GM23338 (cell line): ENCODE results near the gene DGKB. TPM values are rescaled to one million over a fixed set of nuclear protein-coding genes. Genes with fewer than 3 reads are reported as not detected.

Experiments used
- ATAC-seq: fragments of 200-7000 bp; cut with Tn5 transposase; 3 replicates; pipeline ENCODE4 v1.9.1; 2020
- DNase-seq: peaks from one replicate; pipeline ENCODE4 v3.0.0-alpha.2; 2015; ENCODE audit warnings: low spot score
- H2AFZ ChIP-seq: fragments of 200-600 bp; sonication (generic); 2 replicates; pipeline ENCODE4 v1.8.0; 2016; ENCODE audit warnings: antibody characterized with exemption, mild to moderate bottlenecking, moderate library complexity
- H3F3A ChIP-seq: fragments of 200-600 bp; sonication (generic); replicated peaks from 2 replicates; pipeline ENCODE4 v1.8.0; 2017; ENCODE audit warnings: antibody characterized with exemption, mixed run types, low read depth
- H3K27ac ChIP-seq: fragments of 200-600 bp; sonication (generic); 2 replicates; pipeline ENCODE4 v1.6.1; 2016; ENCODE audit warnings: low read depth
- H3K27me3 ChIP-seq: fragments of 200-600 bp; sonication (generic); 2 replicates; pipeline ENCODE4 v1.8.0; 2016; ENCODE audit warnings: mild to moderate bottlenecking, mixed run types, moderate library complexity; ENCODE audit not compliant: insufficient read depth
- H3K36me3 ChIP-seq: fragments of 200-600 bp; sonication (generic); 2 replicates; pipeline ENCODE4 v1.8.0; 2016; ENCODE audit warnings: mild to moderate bottlenecking; ENCODE audit not compliant: insufficient read depth
- H3K4me1 ChIP-seq: fragments of 200-600 bp; sonication (generic); 2 replicates; pipeline ENCODE4 v1.8.0; 2016; ENCODE audit warnings: mild to moderate bottlenecking, moderate library complexity; ENCODE audit not compliant: insufficient read depth
- H3K4me2 ChIP-seq: fragments of 200-600 bp; sonication (generic); 2 replicates; pipeline ENCODE4 v1.7.1; 2017; ENCODE audit warnings: mixed run types
- H3K4me3 ChIP-seq: fragments of 200-600 bp; sonication (generic); 2 replicates; pipeline ENCODE4 v1.6.1; 2016; ENCODE audit warnings: mixed run types
- H3K79me2 ChIP-seq: fragments of 200-600 bp; sonication (generic); replicated peaks from 2 replicates; pipeline ENCODE4 v1.8.0; 2017; ENCODE audit warnings: mild to moderate bottlenecking; ENCODE audit not compliant: insufficient read depth
- H3K9me2 ChIP-seq: fragments of 200-600 bp; sonication (generic); 2 replicates; pipeline ENCODE4 v1.8.0; 2017; ENCODE audit not compliant: insufficient read depth
- H4K20me1 ChIP-seq: fragments of 200-600 bp; sonication (generic); replicated peaks from 2 replicates; pipeline ENCODE4 v1.8.0; 2017; ENCODE audit warnings: mild to moderate bottlenecking; ENCODE audit not compliant: insufficient read depth
- H3K27ac Mint-ChIP-seq: 2 replicates; pipeline ENCODE4 v1.8.0; 2020; ENCODE audit warnings: inconsistent platforms, mild to moderate bottlenecking, moderate library complexity, mixed read lengths
- H3K27me3 Mint-ChIP-seq: 3 replicates; pipeline ENCODE4 v1.8.0; 2022; ENCODE audit warnings: low read depth, mild to moderate bottlenecking, moderate library complexity, mixed read lengths, inconsistent platforms; ENCODE audit not compliant: insufficient read depth, poor library complexity
- H3K36me3 Mint-ChIP-seq: 3 replicates; pipeline ENCODE4 v1.8.0; 2021; ENCODE audit warnings: low read depth, mild to moderate bottlenecking, inconsistent platforms, moderate library complexity, mixed read lengths
- H3K4me1 Mint-ChIP-seq: 3 replicates; pipeline ENCODE4 v1.8.0; 2020; ENCODE audit warnings: mild to moderate bottlenecking, inconsistent platforms, mixed read lengths
- H3K4me3 Mint-ChIP-seq: 3 replicates; pipeline ENCODE4 v1.8.0; 2021; ENCODE audit warnings: moderate library complexity, mild to moderate bottlenecking, inconsistent platforms, mixed read lengths
- H3K9me3 Mint-ChIP-seq: 3 replicates; pipeline ENCODE4 v1.8.0; 2020; ENCODE audit warnings: moderate library complexity, mild to moderate bottlenecking, inconsistent platforms, mixed read lengths
- CREB1 ChIP-seq: fragments of 250-450 bp; sonication (Bioruptor Pico); IDR thresholded peaks from 2 replicates; pipeline ENCODE4 v1.5.0; 2020; ENCODE audit warnings: low read depth, mild to moderate bottlenecking, moderate library complexity
- ETS1 ChIP-seq: IDR thresholded peaks from 2 replicates; pipeline ENCODE4 v1.6.1; 2016; ENCODE audit warnings: antibody characterized with exemption
- EZH2 ChIP-seq: fragments of 200-600 bp; sonication (generic); IDR thresholded peaks from one replicate; pipeline ENCODE4 v1.8.0; 2017; ENCODE audit warnings: antibody characterized with exemption, mild to moderate bottlenecking, low read depth; ENCODE audit not compliant: unreplicated experiment
- EZH2phosphoT487 ChIP-seq: fragments of 200-600 bp; sonication (generic); IDR thresholded peaks from one replicate; pipeline ENCODE4 v1.8.1; 2018; ENCODE audit warnings: antibody characterized with exemption; ENCODE audit not compliant: unreplicated experiment
- JUNB ChIP-seq: IDR thresholded peaks from one replicate; pipeline ENCODE4 v1.6.1; 2016; ENCODE audit warnings: antibody characterized with exemption; ENCODE audit not compliant: unreplicated experiment
- NANOG ChIP-seq: IDR thresholded peaks from 2 replicates; pipeline ENCODE4 v1.6.1; 2016; ENCODE audit warnings: antibody characterized with exemption, borderline replicate concordance
- POLR2AphosphoS5 ChIP-seq: IDR thresholded peaks from 2 replicates; pipeline ENCODE4 v1.6.1; 2016; ENCODE audit warnings: antibody characterized with exemption, low read depth
- REST ChIP-seq: IDR thresholded peaks from one replicate; pipeline ENCODE4 v1.6.1; 2018; ENCODE audit warnings: antibody characterized with exemption; ENCODE audit not compliant: unreplicated experiment
- STAT1 ChIP-seq: IDR thresholded peaks from one replicate; pipeline ENCODE4 v1.6.1; 2016; ENCODE audit warnings: antibody characterized with exemption; ENCODE audit not compliant: unreplicated experiment
- ZNF114 ChIP-seq: fragments of 250-450 bp; sonication (Bioruptor Pico); IDR thresholded peaks from 2 replicates; pipeline ENCODE4 v1.5.0; 2020; ENCODE audit warnings: mild to moderate bottlenecking, moderate library complexity
- ZNF331 ChIP-seq: fragments of 250-450 bp; sonication (Bioruptor Pico); IDR thresholded peaks from 2 replicates; pipeline ENCODE4 v1.5.0; 2020; ENCODE audit warnings: low read depth, mild to moderate bottlenecking, moderate library complexity
- ZNF462 ChIP-seq: fragments of 250-450 bp; sonication (Bioruptor Pico); IDR thresholded peaks from 2 replicates; pipeline ENCODE4 v1.5.0; 2020; ENCODE audit warnings: mild to moderate bottlenecking, moderate library complexity
- polyA plus RNA-seq: library from polyadenylated mRNA; unstranded; fragments of >200 nt; fragmentation: Nextera tagmentation; extraction: Ambion mirVana; gene quantifications from 2 replicates; pipeline ENCODE4 v1.2.1, GENCODE V29; 2016
- total RNA-seq: library from RNA; depleted of rRNA; stranded (reverse); fragments of >200 nt; shearing (Covaris generic); gene quantifications from 2 replicates; pipeline ENCODE4 v1.2.3, GENCODE V29; 2014
- TF ChIP-seq, protein P1 (sequence below), 2 experiments: fragments of 200-600 bp in 1 of 2; sonication (generic) in 1 of 2; conservative IDR thresholded peaks; 2 replicates each; pipeline versions ENCODE4 v1.5.1 to v1.6.1; 2016 to 2017; ENCODE audit warnings: antibody characterized with exemption in 2 of 2, low read depth in 2 of 2, mild to moderate bottlenecking in 2 of 2, moderate library complexity in 1 of 2

Gene DGKB
- total and polyA plus RNA-seq, 2 experiments from 2014 or later, result 4.8 to 11.5 TPM

- H3K4me3 Mint-ChIP-seq, result no peak overlapping the region
These were observed 520.6 kb downstream of the DGKB start for GRCh38 chr7:14381936-14382335.

More at GRCh38 chr7:14381936-14382335, 520.6 kb downstream of the DGKB start:
- Histone ChIP-seq H2AFZ (no peak overlapping the region), H3K36me3 (no peaks in the 10 kb centered on the region), H3K4me2 (no peak overlapping the region), H3K27me3 (no peaks in the 10 kb centered on the region), H4K20me1 (no peaks in the 10 kb centered on the region), H3K4me3 (no peak overlapping the region), H3K9me2 (no peaks in the 10 kb centered on the region), H3F3A (no peaks in the 10 kb centered on the region), H3K27ac (no peak overlapping the region), H3K4me1 (no peaks in the 10 kb centered on the region), H3K79me2 (no peaks in the 10 kb centered on the region)
- DNase-seq (no peak), ATAC-seq (no peak)
- Mint-ChIP-seq H3K9me3 (no peaks in the 10 kb centered on the region), H3K27ac (no peak overlapping the region), H3K27me3 (peaks cover 2% of the 10 kb centered on the region), H3K4me1 (peaks cover 3% of the 10 kb centered on the region; the same call in 2 of the 3 replicates), H3K36me3 (no peaks in the 10 kb centered on the region)
- TF ChIP-seq ETS1 (no peak), ZNF462 (CRISPR knock-in tag) (no peak), STAT1 (no peak), EZH2phosphoT487 (no peak), REST (no peak), ZNF114 (CRISPR knock-in tag) (no peak), EZH2 (no peak), POLR2AphosphoS5 (no peak), JUNB (no peak), NANOG (no peak), ZNF331 (no peak), CREB1 (no peak)
- TF ChIP-seq, protein P1, sequence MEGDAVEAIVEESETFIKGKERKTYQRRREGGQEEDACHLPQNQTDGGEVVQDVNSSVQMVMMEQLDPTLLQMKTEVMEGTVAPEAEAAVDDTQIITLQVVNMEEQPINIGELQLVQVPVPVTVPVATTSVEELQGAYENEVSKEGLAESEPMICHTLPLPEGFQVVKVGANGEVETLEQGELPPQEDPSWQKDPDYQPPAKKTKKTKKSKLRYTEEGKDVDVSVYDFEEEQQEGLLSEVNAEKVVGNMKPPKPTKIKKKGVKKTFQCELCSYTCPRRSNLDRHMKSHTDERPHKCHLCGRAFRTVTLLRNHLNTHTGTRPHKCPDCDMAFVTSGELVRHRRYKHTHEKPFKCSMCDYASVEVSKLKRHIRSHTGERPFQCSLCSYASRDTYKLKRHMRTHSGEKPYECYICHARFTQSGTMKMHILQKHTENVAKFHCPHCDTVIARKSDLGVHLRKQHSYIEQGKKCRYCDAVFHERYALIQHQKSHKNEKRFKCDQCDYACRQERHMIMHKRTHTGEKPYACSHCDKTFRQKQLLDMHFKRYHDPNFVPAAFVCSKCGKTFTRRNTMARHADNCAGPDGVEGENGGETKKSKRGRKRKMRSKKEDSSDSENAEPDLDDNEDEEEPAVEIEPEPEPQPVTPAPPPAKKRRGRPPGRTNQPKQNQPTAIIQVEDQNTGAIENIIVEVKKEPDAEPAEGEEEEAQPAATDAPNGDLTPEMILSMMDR (conservative IDR thresholded peaks at IDR 0.05; ENCODE audit: low read depth in 2 of 2), result no peak
